WTC11 (cell line): ENCODE results near the gene CENATAC. TPM values are rescaled to one million over a fixed set of nuclear protein-coding genes. Genes with fewer than 3 reads are reported as not detected.

Experiments
- ATAC-seq: fragments of 200-7000 bp; cut with Tn5 transposase; 2 replicates; pipeline ENCODE4 v1.10.0; 2021; ENCODE audit warnings: mild to moderate bottlenecking, moderate library complexity
- CTCF ChIA-PET: fragments of 300-600 bp; sonication (Branson Sonifier 250); formaldehyde crosslinking; loops from one replicate; lab custom pipeline; 2021; ENCODE audit warnings: antibody characterized with exemption; lab: Charles Lee
- POLR2A ChIA-PET: fragments of 350-600 bp; sonication (Branson Sonifier 250); formaldehyde crosslinking; loops from one replicate; lab custom pipeline; 2021; ENCODE audit warnings: antibody characterized with exemption; lab: Charles Lee
- DNase-seq: peaks from one replicate; pipeline ENCODE4 v3.0.0; 2021; ENCODE audit warnings: low spot score
- H3K27ac Mint-ChIP-seq: 2 replicates; pipeline ENCODE4 v1.8.0; 2021; ENCODE audit warnings: mixed read lengths
- H3K27me3 Mint-ChIP-seq: 2 replicates; pipeline ENCODE4 v1.8.0; 2021; ENCODE audit warnings: low read depth, mild to moderate bottlenecking, moderate library complexity, mixed read lengths
- H3K36me3 Mint-ChIP-seq: 2 replicates; pipeline ENCODE4 v1.8.0; 2021; ENCODE audit warnings: mixed read lengths
- H3K4me1 Mint-ChIP-seq: 2 replicates; pipeline ENCODE4 v1.8.0; 2022; ENCODE audit warnings: mixed read lengths
- H3K4me3 Mint-ChIP-seq: 2 replicates; pipeline ENCODE4 v1.8.0; 2021; ENCODE audit warnings: mild to moderate bottlenecking, moderate library complexity, mixed read lengths
- H3K9me3 Mint-ChIP-seq: 2 replicates; pipeline ENCODE4 v1.8.0; 2021; ENCODE audit warnings: mixed read lengths
- ATF3 ChIP-seq: sonication (generic); formaldehyde crosslinking; conservative IDR thresholded peaks from 2 replicates; pipeline ENCODE4 v1.8.1; 2022; ENCODE audit warnings: mild to moderate bottlenecking, missing genetic modification reagents
- CREB1 ChIP-seq: sonication (generic); formaldehyde crosslinking; IDR thresholded peaks from 2 replicates; pipeline ENCODE4 v1.8.0; 2023; ENCODE audit warnings: mild to moderate bottlenecking, missing genetic modification reagents
- CTCF ChIP-seq: fragments of 200-600 bp; IDR thresholded peaks from 2 replicates; pipeline ENCODE4 v1.8.0; 2022; ENCODE audit warnings: antibody characterized with exemption
- E2F1 ChIP-seq: sonication (generic); formaldehyde crosslinking; IDR thresholded peaks from 2 replicates; pipeline ENCODE4 v1.8.0; 2022; ENCODE audit warnings: mild to moderate bottlenecking, missing genetic modification reagents
- EMX1 ChIP-seq: fragments of 250-450 bp; sonication (Bioruptor Pico); IDR thresholded peaks from 2 replicates; pipeline ENCODE4 v1.8.0; 2021; ENCODE audit warnings: mild to moderate bottlenecking
- FOXJ3 ChIP-seq: sonication (generic); formaldehyde crosslinking; IDR thresholded peaks from 2 replicates; pipeline ENCODE4 v1.9.0; 2021; ENCODE audit warnings: missing genetic modification reagents, mild to moderate bottlenecking, borderline replicate concordance
- FOXP1 ChIP-seq: sonication (generic); formaldehyde crosslinking; IDR thresholded peaks from 2 replicates; pipeline ENCODE4 v1.8.0; 2022; ENCODE audit warnings: missing genetic modification reagents, mild to moderate bottlenecking, moderate library complexity, borderline replicate concordance
- GABPB1 ChIP-seq: sonication (generic); formaldehyde crosslinking; IDR thresholded peaks from 2 replicates; pipeline ENCODE4 v1.8.1; 2023; ENCODE audit warnings: mild to moderate bottlenecking, missing genetic modification reagents
- GTF2I ChIP-seq: fragments of 250-450 bp; sonication (Bioruptor Pico); conservative IDR thresholded peaks from 2 replicates; pipeline ENCODE4 v1.4.0; 2021; ENCODE audit warnings: mild to moderate bottlenecking
- JAZF1 ChIP-seq: fragments of 250-450 bp; sonication (Bioruptor Pico); IDR thresholded peaks from 2 replicates; pipeline ENCODE4 v1.9.0; 2021; ENCODE audit warnings: moderate library complexity, mild to moderate bottlenecking, inconsistent platforms
- MLX ChIP-seq: sonication (generic); formaldehyde crosslinking; IDR thresholded peaks from 2 replicates; pipeline ENCODE4 v1.8.1; 2023; ENCODE audit warnings: mild to moderate bottlenecking, missing genetic modification reagents, moderate library complexity
- MYBL2 ChIP-seq: sonication (generic); formaldehyde crosslinking; IDR thresholded peaks from 2 replicates; pipeline ENCODE4 v1.8.1; 2023; ENCODE audit warnings: mild to moderate bottlenecking, moderate library complexity, missing genetic modification reagents
- TCF7 ChIP-seq: sonication (generic); formaldehyde crosslinking; IDR thresholded peaks from 2 replicates; pipeline ENCODE4 v1.8.0; 2022; ENCODE audit warnings: mild to moderate bottlenecking, low read depth, missing genetic modification reagents, moderate library complexity
- USF1 ChIP-seq: sonication (generic); formaldehyde crosslinking; IDR thresholded peaks from 2 replicates; pipeline ENCODE4 v1.8.0; 2022; ENCODE audit warnings: mild to moderate bottlenecking, missing genetic modification reagents
- USF2 ChIP-seq: sonication (generic); formaldehyde crosslinking; IDR thresholded peaks from 2 replicates; pipeline ENCODE4 v1.8.1; 2023; ENCODE audit warnings: mild to moderate bottlenecking, missing genetic modification reagents, moderate library complexity
- ZNF425 ChIP-seq: fragments of 250-450 bp; sonication (Bioruptor Pico); conservative IDR thresholded peaks from 2 replicates; pipeline ENCODE4 v1.9.0; 2021; ENCODE audit warnings: mild to moderate bottlenecking
- ZNF512 ChIP-seq: sonication (generic); formaldehyde crosslinking; IDR thresholded peaks from 2 replicates; pipeline ENCODE4 v1.8.1; 2022; ENCODE audit warnings: missing genetic modification reagents, borderline replicate concordance
- total RNA-seq: library from RNA; stranded (reverse); gene quantifications from 3 replicates; pipeline ENCODE4 v1.2.3, GENCODE V29; 2021
- TF ChIP-seq, protein P1 (sequence below): fragments of 250-450 bp; sonication (Bioruptor Pico); IDR thresholded peaks from 2 replicates; pipeline ENCODE4 v1.9.0; 2021; ENCODE audit warnings: moderate library complexity, mild to moderate bottlenecking, inconsistent platforms, borderline replicate concordance
- TF ChIP-seq, protein P2 (sequence below): sonication (generic); formaldehyde crosslinking; IDR thresholded peaks from 2 replicates; pipeline ENCODE4 v1.8.0; 2022; ENCODE audit warnings: missing genetic modification reagents

CENATAC gene
- total RNA-seq, 1 experiment from 2014 or later: 41.7 TPM

GRCh38 chr11:118984825-118985224 lies 13.1 kb upstream of the CENATAC start:
- Mint-ChIP-seq H3K4me1 (peaks cover 14% of the 10 kb centered on the region), H3K9me3 (no peaks in the 10 kb centered on the region), H3K36me3 (no peaks in the 10 kb centered on the region), H3K27me3 (peaks cover 9% of the 10 kb centered on the region), H3K27ac (peak overlapping the region; percentile 27; the same call in 1 of the 2 replicates), H3K4me3 (no peak overlapping the region)
- TF ChIP-seq USF1 (CRISPR knock-in tag) (no peak), MYBL2 (no peak), MLX (CRISPR knock-in tag) (no peak)
- ChIA-PET CTCF (interaction anchor here (2.0 kb wide), 1 partner anchor 28 kb away, joined by 5 read pairs; the partner anchor contains the start of gene UPK2), POLR2A (interaction anchor here (1.2 kb wide), 1 partner anchor 13 kb away, joined by 3 read pairs; the partner anchor contains the start of gene CENATAC)
- ATAC-seq: no peak
- DNase-seq: no peak

DNA sequence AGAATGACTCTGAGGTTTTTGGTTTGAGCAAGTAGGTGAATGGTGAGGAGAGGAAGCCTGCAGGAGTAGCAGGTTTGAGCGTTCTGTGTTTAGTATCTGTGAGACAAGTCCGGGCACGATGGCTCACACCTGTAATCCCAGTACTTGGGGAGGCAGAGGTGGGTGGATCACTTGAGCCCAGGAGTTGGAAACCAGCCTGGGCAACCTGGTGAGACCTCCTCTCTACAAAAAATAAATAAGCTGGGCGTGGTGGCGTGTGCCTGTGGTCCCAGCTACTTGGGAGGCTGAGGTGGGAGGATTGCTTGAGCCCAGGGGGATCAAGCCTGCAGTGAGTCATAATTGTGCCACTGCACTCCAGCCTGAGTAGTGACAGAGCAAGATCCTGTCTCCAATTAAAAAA lies 9.7 kb upstream of the CENATAC start:
- no peak for ATAC-seq
- ChIA-PET CTCF (interaction anchor here (1.4 kb wide), 1 partner anchor 10 kb away, joined by 3 read pairs; the partner anchor contains the start of gene CENATAC), POLR2A (interaction anchor here (0.7 kb wide), 1 partner anchor 118 kb away, joined by 4 read pairs; no protein-coding TSS in a partner anchor)
- no peak for DNase-seq
- peak overlapping the region; percentile 65 for H3K27ac Mint-ChIP-seq
- H3K27me3 Mint-ChIP-seq: no peaks in the 10 kb centered on the region
- 0 out of 2 replicates have a peak, but pooled peaks cover 4% of the 10 kb centered on the region for H3K4me1 Mint-ChIP-seq
- H3K36me3 Mint-ChIP-seq: peaks cover 23% of the 10 kb centered on the region
- H3K9me3 Mint-ChIP-seq: peaks cover 7% of the 10 kb centered on the region
- H3K4me3 Mint-ChIP-seq: no peak overlapping the region
- TF ChIP-seq ZNF425 (CRISPR knock-in tag) (no peak), GABPB1 (CRISPR knock-in tag) (no peak), TCF7 (CRISPR knock-in tag) (no peak), ATF3 (CRISPR knock-in tag) (no peak), EMX1 (CRISPR knock-in tag) (no peak), ZNF512 (CRISPR knock-in tag) (no peak), USF2 (no peak), E2F1 (no peak), CREB1 (CRISPR knock-in tag) (no peak), CTCF (no peak), MYBL2 (no peak), FOXJ3 (CRISPR knock-in tag) (no peak), JAZF1 (no peak), GTF2I (CRISPR knock-in tag) (no peak), FOXP1 (no peak)
- TF ChIP-seq, protein P1, sequence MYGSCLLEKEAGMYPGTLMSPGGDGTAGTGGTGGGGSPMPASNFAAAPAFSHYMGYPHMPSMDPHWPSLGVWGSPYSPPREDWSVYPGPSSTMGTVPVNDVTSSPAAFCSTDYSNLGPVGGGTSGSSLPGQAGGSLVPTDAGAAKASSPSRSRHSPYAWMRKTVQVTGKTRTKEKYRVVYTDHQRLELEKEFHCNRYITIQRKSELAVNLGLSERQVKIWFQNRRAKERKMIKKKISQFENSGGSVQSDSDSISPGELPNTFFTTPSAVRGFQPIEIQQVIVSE (CRISPR knock-in tag): no peak
- TF ChIP-seq, protein P2, sequence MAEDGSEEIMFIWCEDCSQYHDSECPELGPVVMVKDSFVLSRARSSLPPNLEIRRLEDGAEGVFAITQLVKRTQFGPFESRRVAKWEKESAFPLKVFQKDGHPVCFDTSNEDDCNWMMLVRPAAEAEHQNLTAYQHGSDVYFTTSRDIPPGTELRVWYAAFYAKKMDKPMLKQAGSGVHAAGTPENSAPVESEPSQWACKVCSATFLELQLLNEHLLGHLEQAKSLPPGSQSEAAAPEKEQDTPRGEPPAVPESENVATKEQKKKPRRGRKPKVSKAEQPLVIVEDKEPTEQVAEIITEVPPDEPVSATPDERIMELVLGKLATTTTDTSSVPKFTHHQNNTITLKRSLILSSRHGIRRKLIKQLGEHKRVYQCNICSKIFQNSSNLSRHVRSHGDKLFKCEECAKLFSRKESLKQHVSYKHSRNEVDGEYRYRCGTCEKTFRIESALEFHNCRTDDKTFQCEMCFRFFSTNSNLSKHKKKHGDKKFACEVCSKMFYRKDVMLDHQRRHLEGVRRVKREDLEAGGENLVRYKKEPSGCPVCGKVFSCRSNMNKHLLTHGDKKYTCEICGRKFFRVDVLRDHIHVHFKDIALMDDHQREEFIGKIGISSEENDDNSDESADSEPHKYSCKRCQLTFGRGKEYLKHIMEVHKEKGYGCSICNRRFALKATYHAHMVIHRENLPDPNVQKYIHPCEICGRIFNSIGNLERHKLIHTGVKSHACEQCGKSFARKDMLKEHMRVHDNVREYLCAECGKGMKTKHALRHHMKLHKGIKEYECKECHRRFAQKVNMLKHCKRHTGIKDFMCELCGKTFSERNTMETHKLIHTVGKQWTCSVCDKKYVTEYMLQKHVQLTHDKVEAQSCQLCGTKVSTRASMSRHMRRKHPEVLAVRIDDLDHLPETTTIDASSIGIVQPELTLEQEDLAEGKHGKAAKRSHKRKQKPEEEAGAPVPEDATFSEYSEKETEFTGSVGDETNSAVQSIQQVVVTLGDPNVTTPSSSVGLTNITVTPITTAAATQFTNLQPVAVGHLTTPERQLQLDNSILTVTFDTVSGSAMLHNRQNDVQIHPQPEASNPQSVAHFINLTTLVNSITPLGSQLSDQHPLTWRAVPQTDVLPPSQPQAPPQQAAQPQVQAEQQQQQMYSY (CRISPR knock-in tag): no peak
